ENCODE measurements around the gene RPS3A. TPM values are rescaled to one million over a fixed set of nuclear protein-coding genes. Genes with fewer than 3 reads are reported as not detected.

RPS3A gene
- total RNA-seq, 2 donors from 2014 or later, result 1,345 to 1,520 TPM

- H3K27ac ChIP-seq, result no peak overlapping the region
- H3K36me3 ChIP-seq, result no peaks in the 10 kb centered on the region
- H3K27me3 ChIP-seq, result no peaks in the 10 kb centered on the region
- no peak overlapping the region for H3K9ac ChIP-seq (ENCODE audit: low read depth in 2 of 2, low read length in 2 of 2)
- H3K4me1 ChIP-seq, result no peaks in the 10 kb centered on the region
- no peaks in the 10 kb centered on the region for H3K9me3 ChIP-seq
- H3K4me3 ChIP-seq, result no peak overlapping the region
- intact Hi-C loops (cut with DNase I), result no loop called here
- TF ChIP-seq CTCF (IDR thresholded peaks at IDR 0.05), result no peak
- no peak for DNase-seq
Observed at GRCh38 chr4:151142758-151143157, 43.3 kb downstream of the RPS3A start.

- Histone ChIP-seq H3K4me3 (no peak overlapping the region), H3K4me1 (no peaks in the 10 kb centered on the region), H3K27ac (no peak overlapping the region), H3K9ac (ENCODE audit: low read depth in 2 of 2, low read length in 2 of 2) (no peak overlapping the region), H3K36me3 (no peaks in the 10 kb centered on the region), H3K27me3 (no peaks in the 10 kb centered on the region), H3K9me3 (no peaks in the 10 kb centered on the region)
- no peak for DNase-seq
- intact Hi-C loops (cut with DNase I), result no loop called here
- no peak for TF ChIP-seq CTCF (IDR thresholded peaks at IDR 0.05)
Observed at GRCh38 chr4:151143162-151143561, 43.7 kb downstream of the RPS3A start.

GRCh38 chr4:151143811-151144210 lies 44.4 kb downstream of the RPS3A start:
- no peaks in the 10 kb centered on the region for H3K36me3 ChIP-seq

GRCh38 chr4:151144329-151145072 lies 45.1 kb downstream of the RPS3A start:
- no peaks in the 10 kb centered on the region for H3K27me3 ChIP-seq
- no peak overlapping the region for H3K9ac ChIP-seq (ENCODE audit: low read depth in 2 of 2, low read length in 2 of 2)
- H3K4me3 ChIP-seq, result no peak overlapping the region
- no peaks in the 10 kb centered on the region for H3K36me3 ChIP-seq
- DNase-seq, result no peak
- no peaks in the 10 kb centered on the region for H3K4me1 ChIP-seq
- H3K9me3 ChIP-seq, result no peaks in the 10 kb centered on the region
- intact Hi-C loops (cut with DNase I), result no loop called here
- H3K27ac ChIP-seq, result no peak overlapping the region
- no peak for TF ChIP-seq CTCF (IDR thresholded peaks at IDR 0.05)

More at GRCh38 chr4:151143811-151144210, 44.4 kb downstream of the RPS3A start:
- DNase-seq, result no peak
- Histone ChIP-seq H3K27ac (no peak overlapping the region), H3K27me3 (no peaks in the 10 kb centered on the region), H3K9me3 (no peaks in the 10 kb centered on the region), H3K4me1 (no peaks in the 10 kb centered on the region), H3K9ac (ENCODE audit: low read depth in 2 of 2, low read length in 2 of 2) (no peak overlapping the region), H3K4me3 (no peak overlapping the region)
- TF ChIP-seq CTCF (IDR thresholded peaks at IDR 0.05), result no peak
- intact Hi-C loops (cut with DNase I), result no loop called here

- Histone ChIP-seq H3K4me3 (no peak overlapping the region), H3K36me3 (no peaks in the 10 kb centered on the region), H3K4me1 (no peaks in the 10 kb centered on the region), H3K9me3 (no peaks in the 10 kb centered on the region), H3K27me3 (no peaks in the 10 kb centered on the region), H3K27ac (no peak overlapping the region), H3K9ac (ENCODE audit: low read depth in 2 of 2, low read length in 2 of 2) (no peak overlapping the region)
- TF ChIP-seq CTCF (IDR thresholded peaks at IDR 0.05), result no peak
- intact Hi-C loops (cut with DNase I), result no loop called here
- no peak for DNase-seq
Observed at GRCh38 chr4:151147000-151147399, 47.6 kb downstream of the RPS3A start.

Data from colonic mucosa (tissue), 4 donors.